Dendritic cell treated with granulocyte-macrophage colony-stimulating factor and Interleukin-4, amounts not matched to agents 40 ng/mL and 50 ng/mL, for 4 days (primary cell): ENCODE measurements around the gene DAO.
"Not testable (repeated sequence)": the region's sequence is repeated elsewhere in the genome, so short reads cannot be mapped to it uniquely, and the experiment has no call there.

Experiments
- H3K27ac Mint-ChIP-seq: one replicate; pipeline ENCODE4 v1.8.0; 2022; ENCODE audit warnings: mild to moderate bottlenecking, mixed read lengths
- H3K27me3 Mint-ChIP-seq: one replicate; pipeline ENCODE4 v1.8.0; 2022; ENCODE audit warnings: mild to moderate bottlenecking, mixed read lengths
- H3K36me3 Mint-ChIP-seq: one replicate; pipeline ENCODE4 v1.8.0; 2022; ENCODE audit warnings: low read depth, mixed read lengths
- H3K4me1 Mint-ChIP-seq: one replicate; pipeline ENCODE4 v1.8.0; 2022; ENCODE audit warnings: low read depth, mixed read lengths
- H3K4me3 Mint-ChIP-seq: one replicate; pipeline ENCODE4 v1.8.0; 2022; ENCODE audit warnings: mild to moderate bottlenecking, moderate library complexity, mixed read lengths
- H3K9me3 Mint-ChIP-seq: one replicate; pipeline ENCODE4 v1.8.0; 2022; ENCODE audit warnings: mixed read lengths
- intact Hi-C: fragments of 100-400 bp; cut with micrococcal nuclease; formaldehyde crosslinking; loops from one replicate; pipeline ENCODE4 v1.15.0; 2022

Gene DAO

DNA sequence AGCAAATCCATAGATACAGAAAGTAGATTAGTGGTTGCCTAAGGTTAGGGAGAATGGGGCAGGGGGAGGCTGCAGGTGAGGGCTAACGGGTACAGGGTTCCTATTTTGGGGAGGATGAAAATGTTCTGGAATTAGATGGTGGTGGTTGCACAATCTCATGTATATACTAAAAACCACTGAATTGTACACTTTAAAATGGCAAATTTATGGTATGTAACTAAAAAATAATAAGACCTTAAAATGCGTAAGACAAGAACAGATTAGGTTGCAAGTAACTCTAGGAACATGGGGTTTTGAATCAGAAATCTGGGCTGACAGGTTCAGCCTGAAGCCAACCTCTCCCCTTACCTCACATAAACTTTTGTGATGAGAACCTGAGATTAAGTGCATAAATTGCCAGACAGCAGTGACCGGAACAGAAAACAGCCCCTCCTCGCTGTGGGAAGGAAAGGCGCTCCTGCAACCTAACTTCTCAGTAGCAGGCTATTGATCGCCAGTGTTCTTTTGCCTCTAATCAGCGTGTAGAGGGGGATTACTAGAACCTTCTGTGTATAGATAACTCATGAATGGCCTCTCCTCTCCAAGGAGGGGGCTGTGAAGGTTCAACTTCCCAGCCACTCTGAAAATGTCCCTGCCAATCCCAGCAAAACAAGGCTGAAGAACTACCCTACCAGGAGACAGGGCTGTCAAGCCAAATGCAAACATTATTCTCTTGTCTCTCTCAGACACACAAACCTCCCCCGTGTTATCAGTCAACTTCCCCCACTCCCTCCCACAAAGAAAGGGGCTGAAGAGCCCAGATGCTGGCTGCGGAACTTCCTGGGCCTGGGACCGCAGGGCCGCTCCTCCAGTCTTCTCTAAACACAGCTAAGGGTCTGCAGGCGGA, 24.4 kb upstream of the DAO start:
- Mint-ChIP-seq H3K4me1 (peaks cover 86% of the 10 kb centered on the region), H3K27ac (peak overlapping the region; percentile 91), H3K9me3 (no peaks in the 10 kb centered on the region), H3K27me3 (no peaks in the 10 kb centered on the region), H3K4me3 (peak overlapping the region; percentile 80), H3K36me3 (peaks cover 65% of the 10 kb centered on the region)
- intact Hi-C loops = loop anchor here (5.0 kb wide), 1 partner anchor 33 kb away; no protein-coding TSS in a partner anchor

DNA sequence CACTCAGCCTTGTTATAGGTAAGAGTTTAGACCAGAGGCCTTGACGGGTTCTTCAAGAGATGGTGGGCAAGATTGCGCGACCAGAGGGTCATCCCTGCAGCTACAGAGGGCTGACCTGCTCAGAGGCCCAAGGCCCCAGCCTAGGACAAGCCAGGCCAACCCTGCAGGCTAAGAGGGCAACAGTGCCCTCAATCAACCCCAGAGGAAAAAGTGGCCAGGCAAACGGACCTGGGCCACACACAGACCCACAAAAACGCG, 23.8 kb upstream of the DAO start:
- Mint-ChIP-seq H3K36me3 (peaks cover 59% of the 10 kb centered on the region), H3K27ac (peak overlapping the region; percentile 91), H3K27me3 (no peaks in the 10 kb centered on the region), H3K4me1 (peaks cover 86% of the 10 kb centered on the region), H3K4me3 (peak overlapping the region; percentile 80), H3K9me3 (no peaks in the 10 kb centered on the region)
- intact Hi-C loops = loop anchor here (5.0 kb wide), 1 partner anchor 34 kb away; no protein-coding TSS in a partner anchor

DNA sequence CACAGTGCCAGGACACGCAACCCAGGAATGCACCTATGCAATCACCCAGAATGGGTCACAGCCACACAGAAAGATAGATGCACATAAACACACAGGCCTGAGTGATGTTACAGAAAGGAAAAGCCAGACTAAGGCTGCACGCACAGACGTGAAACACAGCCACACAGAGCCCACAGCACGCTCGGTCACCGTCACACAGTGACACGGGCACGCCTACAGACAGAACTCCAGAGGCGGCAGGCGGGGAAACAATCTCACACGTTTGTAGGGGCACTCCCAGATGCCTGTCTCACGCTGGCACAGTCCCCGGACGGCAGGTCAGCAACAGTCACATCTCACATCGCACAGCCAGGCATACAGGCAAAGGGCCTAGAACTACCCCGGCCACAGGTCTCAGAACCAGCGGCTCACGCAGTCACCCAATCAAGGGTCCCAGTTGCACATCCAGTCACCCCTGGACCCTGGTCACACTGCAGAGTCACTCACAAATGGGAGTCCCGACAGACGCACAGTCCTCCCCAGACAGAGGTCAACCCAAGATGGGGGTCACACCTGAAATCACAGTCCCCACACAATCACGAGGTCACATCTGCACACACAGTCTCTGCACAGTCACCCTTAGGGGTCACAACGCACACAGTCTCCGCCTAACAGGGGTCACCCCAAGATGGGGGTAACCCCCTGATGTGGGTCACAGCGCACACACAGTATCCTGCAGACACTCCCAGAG, 23.3 kb upstream of the DAO start:
- H3K27ac Mint-ChIP-seq = peak overlapping the region; percentile 91
- intact Hi-C loops = loop anchor here (5.0 kb wide), 1 partner anchor 34 kb away; no protein-coding TSS in a partner anchor
- no peaks in the 10 kb centered on the region for H3K27me3 Mint-ChIP-seq
- peaks cover 54% of the 10 kb centered on the region for H3K36me3 Mint-ChIP-seq
- H3K9me3 Mint-ChIP-seq = no peaks in the 10 kb centered on the region
- peaks cover 86% of the 10 kb centered on the region for H3K4me1 Mint-ChIP-seq
- H3K4me3 Mint-ChIP-seq = peak overlapping the region; percentile 80

DNA sequence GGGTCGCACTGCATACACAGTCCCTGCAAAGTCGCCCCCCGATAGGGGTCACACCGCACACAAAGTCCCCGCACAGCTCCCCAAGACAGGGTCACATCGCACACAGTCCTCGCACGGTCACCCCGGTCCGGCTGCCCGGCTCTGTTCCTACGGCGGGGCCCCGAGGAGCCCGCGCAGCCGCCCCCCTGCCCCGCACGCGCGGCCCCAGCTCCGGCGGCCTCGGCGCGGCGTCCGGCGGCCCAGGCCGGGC, 22.8 kb upstream of the DAO start:
- intact Hi-C loops = loop anchor here (5.0 kb wide), 1 partner anchor 35 kb away; no protein-coding TSS in a partner anchor
- peaks cover 89% of the 10 kb centered on the region for H3K4me1 Mint-ChIP-seq
- no peaks in the 10 kb centered on the region for H3K27me3 Mint-ChIP-seq
- peaks cover 49% of the 10 kb centered on the region for H3K36me3 Mint-ChIP-seq
- peak overlapping the region; percentile 80 for H3K4me3 Mint-ChIP-seq
- H3K27ac Mint-ChIP-seq = peak overlapping the region; percentile 91
- no peaks in the 10 kb centered on the region for H3K9me3 Mint-ChIP-seq

DNA sequence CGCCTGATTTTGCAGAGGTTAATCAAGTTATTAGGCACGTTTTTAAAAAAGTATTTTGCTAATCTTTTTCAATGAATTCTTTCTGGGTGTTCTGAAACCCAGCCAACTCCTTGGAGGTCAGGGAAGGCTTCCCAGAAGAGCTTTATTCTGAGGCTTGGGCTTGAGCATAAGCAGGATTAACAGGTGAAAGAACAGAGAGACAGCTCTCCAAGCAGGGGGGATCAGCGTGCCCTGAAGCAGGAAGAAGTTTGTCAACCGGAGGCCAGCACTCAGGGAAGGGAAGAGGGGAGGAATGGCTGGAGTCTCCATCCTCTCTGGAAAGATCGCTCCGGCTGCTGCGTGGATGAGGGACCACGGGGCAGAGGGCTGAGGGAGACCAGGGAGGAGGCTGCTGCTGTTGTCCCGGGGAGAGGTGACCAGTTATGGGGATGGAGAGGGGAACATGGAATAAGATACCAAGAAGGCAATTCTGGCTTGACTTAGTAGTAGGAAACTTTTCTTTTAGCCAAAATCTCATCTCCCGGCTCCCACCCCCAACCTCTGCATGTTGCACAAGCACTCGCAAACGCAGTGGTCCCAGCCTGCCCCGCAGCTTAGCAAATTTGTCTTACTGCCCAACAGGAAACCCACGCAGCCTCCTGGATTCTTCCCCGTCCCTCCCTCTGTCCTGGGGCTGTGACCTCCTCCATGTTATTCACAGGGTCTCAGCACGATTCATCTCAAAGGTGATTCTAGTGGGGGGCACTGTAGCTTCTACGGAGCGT, 21.4 kb upstream of the DAO start:
- peaks cover 35% of the 10 kb centered on the region for H3K36me3 Mint-ChIP-seq
- no peaks in the 10 kb centered on the region for H3K9me3 Mint-ChIP-seq
- peak overlapping the region; percentile 72 for H3K27ac Mint-ChIP-seq
- H3K27me3 Mint-ChIP-seq = no peaks in the 10 kb centered on the region
- peaks cover 86% of the 10 kb centered on the region for H3K4me1 Mint-ChIP-seq
- H3K4me3 Mint-ChIP-seq = peak overlapping the region; percentile 81
- intact Hi-C loops = loop anchor here (5.0 kb wide), 1 partner anchor 36 kb away; no protein-coding TSS in a partner anchor

DNA sequence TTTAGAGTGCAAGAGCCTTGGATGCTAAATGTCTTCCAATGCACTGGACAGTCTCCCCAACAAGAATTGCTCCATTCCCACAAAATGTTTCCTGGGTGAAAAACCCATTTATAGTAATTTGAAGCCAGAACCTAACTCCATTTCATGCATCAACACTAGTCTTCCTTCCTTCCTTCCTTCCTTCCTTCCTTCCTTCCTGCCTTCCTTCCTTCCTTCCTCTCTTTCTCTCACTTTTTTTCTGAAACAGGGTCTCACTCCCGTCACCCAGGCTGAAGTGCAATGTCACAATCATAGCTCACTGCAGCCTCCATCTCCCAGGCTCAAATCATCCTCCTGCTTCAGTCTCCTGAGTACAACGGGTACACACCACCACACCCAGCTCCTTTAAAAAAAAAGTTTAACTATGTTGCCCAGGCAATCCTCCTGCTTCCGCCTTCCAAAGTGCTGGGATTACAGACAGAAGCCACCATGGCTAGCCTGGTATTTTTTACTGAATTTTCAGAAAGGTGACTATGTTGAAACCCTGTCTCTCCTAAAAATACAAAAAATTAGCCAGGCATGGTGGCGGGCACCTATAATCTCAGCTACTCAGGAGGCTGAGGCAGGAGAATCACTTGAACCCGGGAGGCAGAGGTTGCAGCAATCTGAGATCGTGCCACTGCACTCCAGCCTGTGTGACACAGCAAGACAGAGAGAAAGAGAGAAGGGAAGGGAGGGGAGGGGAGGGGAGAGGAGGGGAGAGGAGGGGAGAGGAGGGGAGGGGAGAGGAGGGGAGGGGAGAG, 20.6 kb upstream of the DAO start:
- peaks cover 27% of the 10 kb centered on the region for H3K36me3 Mint-ChIP-seq
- H3K27me3 Mint-ChIP-seq, H3K9me3 Mint-ChIP-seq: not testable (repeated sequence)
- intact Hi-C loops = loop anchor here (5.0 kb wide), 1 partner anchor 37 kb away; no protein-coding TSS in a partner anchor
- peak overlapping the region; percentile 72 for H3K27ac Mint-ChIP-seq
- H3K4me3 Mint-ChIP-seq = peak overlapping the region; percentile 58
- H3K4me1 Mint-ChIP-seq = peaks cover 83% of the 10 kb centered on the region

DNA sequence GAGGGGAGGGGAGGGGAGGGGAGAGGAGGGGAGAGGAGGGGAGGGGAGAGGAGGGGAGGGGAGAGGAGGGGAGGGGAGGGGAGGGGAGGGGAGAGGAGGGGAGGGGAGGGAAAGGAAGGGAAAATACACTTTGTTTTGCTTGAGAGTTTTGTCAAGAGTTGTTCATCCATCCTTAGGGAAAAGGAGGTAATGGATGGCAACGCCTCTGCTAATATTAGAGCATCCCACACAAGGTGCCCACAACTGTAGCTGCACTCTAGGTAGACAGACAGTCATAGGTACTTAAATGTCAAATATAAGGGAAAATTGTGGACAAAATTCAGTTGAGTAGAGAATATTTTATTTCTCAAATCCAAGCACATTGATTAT, 20.0 kb upstream of the DAO start:
- Mint-ChIP-seq H3K4me1 (peaks cover 78% of the 10 kb centered on the region), H3K27me3 (no peaks in the 10 kb centered on the region), H3K9me3 (no peaks in the 10 kb centered on the region), H3K4me3 (no peak overlapping the region), H3K27ac (peak overlapping the region; percentile 72), H3K36me3 (peaks cover 21% of the 10 kb centered on the region)
- intact Hi-C loops = loop anchor here (5.0 kb wide), 2 partner anchors 38 to 47 kb away; no protein-coding TSS in a partner anchor

DNA sequence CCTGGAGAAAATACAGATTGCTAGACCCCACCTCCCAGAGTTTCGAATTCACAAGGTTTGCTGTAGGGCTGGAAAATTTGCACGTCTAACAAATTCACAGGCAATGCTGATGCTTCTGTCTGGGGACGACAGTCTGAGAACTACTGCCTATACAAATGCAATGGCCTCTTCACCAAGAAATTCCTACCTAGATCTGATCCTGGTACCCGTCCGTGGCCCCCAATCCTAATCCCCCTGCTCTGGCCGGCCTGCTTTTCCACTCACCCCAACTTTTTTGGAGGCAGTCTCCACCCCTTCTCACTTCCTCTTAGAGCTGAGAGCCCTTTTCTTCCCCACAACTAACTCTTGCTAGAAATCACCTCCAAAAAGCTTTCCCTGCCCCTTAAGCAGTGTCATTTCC, 19.4 kb upstream of the DAO start:
- Mint-ChIP-seq H3K4me3 (peak overlapping the region; percentile 32), H3K27me3 (no peaks in the 10 kb centered on the region), H3K27ac (peak overlapping the region; percentile 72), H3K9me3 (no peaks in the 10 kb centered on the region), H3K4me1 (peaks cover 72% of the 10 kb centered on the region), H3K36me3 (peaks cover 16% of the 10 kb centered on the region)
- intact Hi-C loops = loop anchor here (5.0 kb wide), 1 partner anchor 47 kb away; no protein-coding TSS in a partner anchor

DNA sequence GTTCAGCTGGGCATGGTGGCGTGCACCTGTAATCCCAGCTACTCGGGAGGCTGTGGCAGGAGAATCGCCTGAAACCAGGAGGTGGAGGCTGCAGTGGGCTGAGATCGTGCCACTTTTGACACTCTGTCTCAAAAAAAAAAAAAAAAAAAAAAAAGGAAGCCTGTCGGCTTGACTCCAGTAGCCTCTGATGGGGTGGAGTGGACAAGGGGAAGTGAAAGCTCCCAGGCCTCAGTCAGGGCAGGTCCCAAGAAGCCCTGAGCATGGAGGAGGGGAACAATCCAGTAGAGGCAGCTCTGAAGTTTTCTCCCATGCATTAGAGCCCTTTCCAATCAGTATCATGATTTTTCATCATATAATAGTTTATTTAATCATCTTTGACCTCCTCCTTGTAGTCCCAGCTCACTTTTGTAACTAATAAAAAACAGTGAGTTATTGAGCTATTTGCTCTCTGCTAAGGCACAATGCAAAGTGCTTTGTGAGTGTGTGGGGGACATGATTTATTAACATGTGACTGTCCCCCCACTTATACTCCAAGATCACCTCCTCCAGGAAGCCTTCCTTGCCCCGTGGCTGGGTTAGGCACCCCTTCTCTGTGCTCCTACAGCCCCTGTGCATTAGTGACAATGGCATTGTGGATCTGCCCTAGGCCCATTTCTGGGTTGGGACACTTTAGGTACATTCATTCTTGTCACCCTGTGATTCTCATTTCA, 17.9 kb upstream of the DAO start:
- intact Hi-C loops = loop anchor here (2.0 to 5.0 kb wide), 2 partner anchors 23 to 45 kb away; no protein-coding TSS in a partner anchor
- H3K36me3 Mint-ChIP-seq = peaks cover 1% of the 10 kb centered on the region
- H3K27me3 Mint-ChIP-seq = no peaks in the 10 kb centered on the region
- H3K4me1 Mint-ChIP-seq = peaks cover 58% of the 10 kb centered on the region
- peak overlapping the region; percentile 17 for H3K4me3 Mint-ChIP-seq
- H3K27ac Mint-ChIP-seq = peak overlapping the region; percentile 72
- H3K9me3 Mint-ChIP-seq = no peaks in the 10 kb centered on the region

DNA sequence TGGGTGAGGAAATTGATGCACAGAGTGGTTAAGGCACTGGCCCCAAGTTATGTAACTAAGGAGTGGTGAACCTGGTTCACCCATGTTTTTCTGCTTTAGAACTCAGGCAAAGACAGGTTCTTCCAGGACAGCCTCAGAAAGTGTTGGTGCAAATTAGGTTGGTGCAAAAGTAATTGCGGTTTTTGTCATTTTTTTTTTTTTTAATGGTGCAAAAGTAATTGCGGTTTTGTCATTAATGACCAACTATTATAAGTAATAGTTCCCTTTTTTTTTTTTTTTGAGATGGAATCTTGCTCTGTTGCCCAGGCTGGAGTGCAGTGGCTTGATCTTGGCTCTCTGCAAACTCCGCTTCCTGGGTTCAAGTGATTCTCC, 17.3 kb upstream of the DAO start:
- no peaks in the 10 kb centered on the region for H3K27me3 Mint-ChIP-seq
- no peaks in the 10 kb centered on the region for H3K36me3 Mint-ChIP-seq
- H3K4me3 Mint-ChIP-seq = no peak overlapping the region
- intact Hi-C loops = loop anchor here (2.0 to 5.0 kb wide), 2 partner anchors 22 to 45 kb away; no protein-coding TSS in a partner anchor
- H3K4me1 Mint-ChIP-seq = peaks cover 58% of the 10 kb centered on the region
- peak overlapping the region; percentile 72 for H3K27ac Mint-ChIP-seq
- H3K9me3 Mint-ChIP-seq = no peaks in the 10 kb centered on the region

DNA sequence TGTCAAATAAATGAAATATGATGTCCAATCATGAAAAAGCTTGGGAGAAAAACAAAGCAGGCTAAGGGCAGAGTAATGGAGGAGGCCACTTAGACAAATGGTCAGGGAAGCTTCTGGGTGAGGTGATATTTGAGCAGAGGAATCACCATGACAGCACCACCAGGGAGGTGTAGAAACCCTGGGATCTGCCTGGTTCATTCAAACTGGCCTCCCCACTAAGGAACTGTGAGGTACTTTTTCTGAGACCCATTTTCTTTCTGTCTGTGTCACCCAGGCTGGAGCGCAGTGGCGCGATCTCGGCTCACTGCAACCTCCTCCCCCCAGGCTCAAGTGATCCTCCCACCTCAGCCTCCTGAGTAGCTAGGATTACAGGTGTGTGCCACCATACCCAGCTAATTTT, 14.7 kb upstream of the DAO start:
- no peaks in the 10 kb centered on the region for H3K27me3 Mint-ChIP-seq
- peak overlapping the region; percentile 78 for H3K27ac Mint-ChIP-seq
- H3K4me1 Mint-ChIP-seq = peaks cover 35% of the 10 kb centered on the region
- no peaks in the 10 kb centered on the region for H3K9me3 Mint-ChIP-seq
- H3K36me3 Mint-ChIP-seq = no peaks in the 10 kb centered on the region
- intact Hi-C loops = no loop called here
- H3K4me3 Mint-ChIP-seq = no peak overlapping the region

DNA sequence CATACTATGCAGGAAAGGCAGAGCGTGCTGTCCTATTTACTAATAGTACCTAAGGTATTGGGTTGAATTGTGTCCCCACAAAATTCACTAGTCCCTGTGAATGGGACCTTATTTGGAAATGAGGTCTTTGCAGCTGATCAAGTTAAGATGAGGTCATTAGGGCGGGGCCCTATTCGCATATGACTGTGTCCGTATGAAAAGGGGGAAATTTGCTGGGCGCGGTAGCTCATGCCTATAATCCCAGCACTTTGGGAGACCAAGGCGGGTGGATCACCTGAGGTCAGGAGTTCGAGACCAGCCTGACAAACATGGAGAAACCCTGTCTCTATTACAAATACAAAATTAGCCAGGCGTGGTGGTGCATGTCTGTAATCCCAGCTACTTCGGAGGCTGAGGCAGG, 13.8 kb upstream of the DAO start:
- H3K27me3 Mint-ChIP-seq, H3K4me3 Mint-ChIP-seq, H3K36me3 Mint-ChIP-seq, H3K9me3 Mint-ChIP-seq, intact Hi-C loops: not testable (repeated sequence)
- Mint-ChIP-seq H3K4me1 (peaks cover 26% of the 10 kb centered on the region), H3K27ac (peak overlapping the region; percentile 78)

DNA sequence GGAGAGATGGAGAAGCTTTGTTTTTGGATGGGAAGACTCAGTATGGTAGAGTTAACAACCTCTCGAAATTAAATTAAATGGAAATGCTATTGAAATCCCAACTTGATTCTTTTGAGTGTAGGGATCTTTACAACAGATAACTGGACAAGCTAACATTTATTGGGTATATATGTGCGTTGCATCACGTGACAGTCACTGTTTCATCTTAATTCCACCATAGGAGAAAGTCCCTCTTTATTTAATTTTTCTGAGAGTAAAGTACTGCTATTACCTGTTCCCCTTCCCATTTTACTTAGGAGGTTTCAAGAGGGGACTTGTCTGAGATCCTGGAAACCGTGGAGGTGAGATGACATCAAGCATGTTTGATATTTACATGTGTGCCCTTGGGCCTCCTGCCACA, 11.1 kb upstream of the DAO start:
- H3K9me3 Mint-ChIP-seq = no peaks in the 10 kb centered on the region
- no peaks in the 10 kb centered on the region for H3K36me3 Mint-ChIP-seq
- intact Hi-C loops = no loop called here
- H3K4me1 Mint-ChIP-seq = peaks cover 3% of the 10 kb centered on the region
- no peaks in the 10 kb centered on the region for H3K27me3 Mint-ChIP-seq
- H3K27ac Mint-ChIP-seq = peak overlapping the region; percentile 38
- no peak overlapping the region for H3K4me3 Mint-ChIP-seq
